ENCODE results near the gene KRT78.

Gene KRT78, protein sequence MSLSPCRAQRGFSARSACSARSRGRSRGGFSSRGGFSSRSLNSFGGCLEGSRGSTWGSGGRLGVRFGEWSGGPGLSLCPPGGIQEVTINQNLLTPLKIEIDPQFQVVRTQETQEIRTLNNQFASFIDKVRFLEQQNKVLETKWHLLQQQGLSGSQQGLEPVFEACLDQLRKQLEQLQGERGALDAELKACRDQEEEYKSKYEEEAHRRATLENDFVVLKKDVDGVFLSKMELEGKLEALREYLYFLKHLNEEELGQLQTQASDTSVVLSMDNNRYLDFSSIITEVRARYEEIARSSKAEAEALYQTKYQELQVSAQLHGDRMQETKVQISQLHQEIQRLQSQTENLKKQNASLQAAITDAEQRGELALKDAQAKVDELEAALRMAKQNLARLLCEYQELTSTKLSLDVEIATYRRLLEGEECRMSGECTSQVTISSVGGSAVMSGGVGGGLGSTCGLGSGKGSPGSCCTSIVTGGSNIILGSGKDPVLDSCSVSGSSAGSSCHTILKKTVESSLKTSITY

GRCh38 chr12:52848661-52849255, at the start of gene KRT78:
Gene KRT78 (minus strand): TSS chr12:52848994. CDS start chr12:52848930, 64 bp downstream.
- TF ChIP-seq MAX (IDR thresholded peaks at IDR 0.05; ENCODE audit: low read depth, low read length) (no peak), MYC (IDR thresholded peaks at IDR 0.05; ENCODE audit: low read depth, low read length) (no peak), POLR2A (IDR thresholded peaks at IDR 0.05; ENCODE audit: extremely low read depth, insufficient read length) (no peak)
- TF ChIP-seq, protein P1, sequence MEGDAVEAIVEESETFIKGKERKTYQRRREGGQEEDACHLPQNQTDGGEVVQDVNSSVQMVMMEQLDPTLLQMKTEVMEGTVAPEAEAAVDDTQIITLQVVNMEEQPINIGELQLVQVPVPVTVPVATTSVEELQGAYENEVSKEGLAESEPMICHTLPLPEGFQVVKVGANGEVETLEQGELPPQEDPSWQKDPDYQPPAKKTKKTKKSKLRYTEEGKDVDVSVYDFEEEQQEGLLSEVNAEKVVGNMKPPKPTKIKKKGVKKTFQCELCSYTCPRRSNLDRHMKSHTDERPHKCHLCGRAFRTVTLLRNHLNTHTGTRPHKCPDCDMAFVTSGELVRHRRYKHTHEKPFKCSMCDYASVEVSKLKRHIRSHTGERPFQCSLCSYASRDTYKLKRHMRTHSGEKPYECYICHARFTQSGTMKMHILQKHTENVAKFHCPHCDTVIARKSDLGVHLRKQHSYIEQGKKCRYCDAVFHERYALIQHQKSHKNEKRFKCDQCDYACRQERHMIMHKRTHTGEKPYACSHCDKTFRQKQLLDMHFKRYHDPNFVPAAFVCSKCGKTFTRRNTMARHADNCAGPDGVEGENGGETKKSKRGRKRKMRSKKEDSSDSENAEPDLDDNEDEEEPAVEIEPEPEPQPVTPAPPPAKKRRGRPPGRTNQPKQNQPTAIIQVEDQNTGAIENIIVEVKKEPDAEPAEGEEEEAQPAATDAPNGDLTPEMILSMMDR (IDR thresholded peaks at IDR 0.05; ENCODE audit: low read depth, low read length) = no peak
- DNase-seq (ENCODE audit: low read depth) = no peak
- no peak within 1 kb of the TSS for H3K4me3 ChIP-seq (ENCODE audit: low read depth, low read length)

- no peak overlapping the region for H3K4me3 ChIP-seq (ENCODE audit: low read depth, low read length)
- TF ChIP-seq POLR2A (IDR thresholded peaks at IDR 0.05; ENCODE audit: extremely low read depth, insufficient read length) (no peak), MAX (IDR thresholded peaks at IDR 0.05; ENCODE audit: low read depth, low read length) (no peak), MYC (IDR thresholded peaks at IDR 0.05; ENCODE audit: low read depth, low read length) (no peak)
- TF ChIP-seq, protein P1 (IDR thresholded peaks at IDR 0.05; ENCODE audit: low read depth, low read length) = no peak
- no peak for DNase-seq (ENCODE audit: low read depth)
Measured at GRCh38 chr12:52896190-52897100, 47.7 kb upstream of the KRT78 start.

DNA sequence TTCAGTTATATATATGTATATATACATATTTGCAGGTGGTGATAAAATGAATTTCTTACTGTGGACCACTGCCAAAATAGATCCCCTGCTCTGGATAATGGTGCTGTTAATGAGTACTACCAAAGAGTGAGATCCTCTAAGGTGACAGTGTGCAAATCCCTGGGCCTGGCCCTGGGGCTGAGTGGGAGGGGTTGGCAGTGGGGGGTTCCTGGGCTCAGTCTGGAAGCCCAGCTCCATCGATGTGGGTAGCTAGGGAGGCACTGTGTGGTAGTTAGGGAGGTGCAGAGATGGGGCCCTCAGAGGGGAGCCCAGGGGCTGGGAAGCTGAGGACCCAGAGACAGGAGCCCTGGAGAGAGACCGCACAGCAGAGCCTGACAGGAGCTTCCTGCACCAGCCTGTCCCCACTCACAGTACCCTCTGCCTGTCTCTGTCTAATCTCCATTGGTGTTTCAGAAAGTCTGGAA, 47.0 kb upstream of the KRT78 start:
- TF ChIP-seq POLR2A (IDR thresholded peaks at IDR 0.05; ENCODE audit: extremely low read depth, insufficient read length) (no peak), MYC (IDR thresholded peaks at IDR 0.05; ENCODE audit: low read depth, low read length) (no peak), MAX (IDR thresholded peaks at IDR 0.05; ENCODE audit: low read depth, low read length) (no peak)
- TF ChIP-seq, protein P1 (IDR thresholded peaks at IDR 0.05; ENCODE audit: low read depth, low read length) = no peak
- no peak overlapping the region for H3K4me3 ChIP-seq (ENCODE audit: low read depth, low read length)
- no peak for DNase-seq (ENCODE audit: low read depth)

DNA sequence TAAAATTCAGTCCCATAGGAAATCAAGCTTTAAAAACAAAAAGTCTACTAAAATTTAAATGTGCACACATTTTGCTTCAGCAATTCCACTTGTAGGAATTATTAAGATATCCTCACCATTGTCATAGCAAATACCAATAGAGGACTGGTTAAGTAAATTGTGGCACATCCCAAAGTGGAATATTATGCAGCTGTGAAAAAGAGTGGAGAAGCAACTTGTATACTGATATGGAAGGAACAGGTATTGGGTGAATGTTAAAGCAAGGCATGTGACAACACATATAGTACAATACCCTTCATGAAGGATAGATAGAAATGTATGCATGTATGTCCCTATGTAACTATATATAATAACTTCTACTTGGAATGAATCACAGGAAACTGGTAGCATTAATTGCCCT, 44.2 kb upstream of the KRT78 start:
- TF ChIP-seq MYC (IDR thresholded peaks at IDR 0.05; ENCODE audit: low read depth, low read length) (no peak), POLR2A (IDR thresholded peaks at IDR 0.05; ENCODE audit: extremely low read depth, insufficient read length) (no peak), MAX (IDR thresholded peaks at IDR 0.05; ENCODE audit: low read depth, low read length) (no peak)
- TF ChIP-seq, protein P1 (IDR thresholded peaks at IDR 0.05; ENCODE audit: low read depth, low read length) = no peak
- DNase-seq (ENCODE audit: low read depth) = no peak
- no peak overlapping the region for H3K4me3 ChIP-seq (ENCODE audit: low read depth, low read length)

DNA sequence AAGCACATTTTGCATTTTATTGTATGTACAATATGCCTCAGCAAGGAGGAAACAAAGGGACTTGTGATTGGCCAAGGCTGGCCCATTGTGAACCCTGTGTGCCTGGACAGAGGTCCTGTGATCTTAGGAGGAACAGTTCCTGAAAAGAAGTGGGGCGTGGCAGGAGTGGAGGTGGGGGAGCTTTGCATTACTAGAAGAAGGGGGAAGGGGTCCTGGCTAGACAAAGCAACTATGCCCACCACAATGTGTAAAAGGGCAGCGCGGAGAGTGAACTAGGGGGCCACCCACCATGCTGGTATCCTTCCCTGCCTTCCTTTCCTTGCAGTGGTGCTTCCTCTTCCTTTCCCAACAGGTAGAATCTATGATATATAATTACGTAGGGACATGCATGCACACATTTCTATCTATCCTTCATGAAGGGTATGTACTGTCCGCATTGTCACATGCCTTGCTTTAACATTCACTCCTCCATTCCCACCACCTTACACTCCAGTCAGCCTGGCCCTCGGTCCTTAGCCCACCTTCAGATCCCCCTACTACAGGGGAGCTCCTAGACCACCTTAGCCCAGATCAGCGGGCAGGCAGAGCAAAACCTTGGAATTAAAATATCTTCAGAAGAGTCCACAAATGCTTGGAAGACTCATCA, 43.5 kb upstream of the KRT78 start:
- no peak for DNase-seq (ENCODE audit: low read depth)
- TF ChIP-seq POLR2A (IDR thresholded peaks at IDR 0.05; ENCODE audit: extremely low read depth, insufficient read length) (no peak), MYC (IDR thresholded peaks at IDR 0.05; ENCODE audit: low read depth, low read length) (no peak), MAX (IDR thresholded peaks at IDR 0.05; ENCODE audit: low read depth, low read length) (no peak)
- TF ChIP-seq, protein P1 (IDR thresholded peaks at IDR 0.05; ENCODE audit: low read depth, low read length) = no peak
- H3K4me3 ChIP-seq (ENCODE audit: low read depth, low read length) = no peak overlapping the region

Measured in NB4 (cell line).